IPS DF 4.7 (cell line): ENCODE results near the gene PPFIA4.
"Not testable (repeated sequence)": the region's sequence is repeated elsewhere in the genome, so short reads cannot be mapped to it uniquely, and the experiment has no call there.

Experiments used
- DNase-seq: peaks from one replicate; pipeline ENCODE4 v3.0.0-alpha.2; 2013; ENCODE audit warnings: low spot score; ENCODE audit errors: extremely low read depth

Gene PPFIA4

DNA sequence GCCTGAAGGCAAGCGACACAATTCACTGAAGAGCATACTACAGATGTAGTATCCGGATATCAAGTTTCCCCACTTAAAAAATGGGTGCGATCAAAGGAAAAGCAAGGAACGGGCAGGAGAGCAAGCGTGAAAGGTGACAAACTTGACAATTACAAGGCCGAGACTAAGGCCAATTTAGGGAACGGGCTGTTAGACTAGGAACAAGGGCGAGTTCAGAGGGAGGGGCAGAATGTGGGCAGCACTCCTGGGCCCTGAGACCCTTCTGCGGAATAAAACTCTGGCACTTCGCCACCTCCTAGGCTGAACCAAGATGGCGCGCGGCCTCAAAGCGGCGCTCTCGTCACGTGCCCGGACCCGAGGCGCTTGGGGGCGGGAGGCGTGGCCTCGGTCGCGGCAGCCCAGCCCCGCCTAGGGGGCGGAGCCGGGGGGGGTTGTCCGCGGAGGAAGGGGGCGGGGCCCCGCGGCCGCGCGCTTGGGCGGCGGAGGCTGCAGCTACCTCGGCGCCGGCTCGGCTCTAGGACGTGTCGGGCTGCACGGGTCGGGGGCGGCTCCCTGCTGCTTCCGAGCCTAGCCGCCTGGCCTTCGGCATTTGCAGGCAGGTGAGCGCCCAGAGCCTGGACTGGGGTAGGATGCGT lies at the start of gene PPFIA4:
TSS of gene PPFIA4 (plus strand) at position 461 of the 635 bp plus-strand sequence. CDS start 12,518 bp downstream, outside the sequence.
- no peak for DNase-seq

DNA sequence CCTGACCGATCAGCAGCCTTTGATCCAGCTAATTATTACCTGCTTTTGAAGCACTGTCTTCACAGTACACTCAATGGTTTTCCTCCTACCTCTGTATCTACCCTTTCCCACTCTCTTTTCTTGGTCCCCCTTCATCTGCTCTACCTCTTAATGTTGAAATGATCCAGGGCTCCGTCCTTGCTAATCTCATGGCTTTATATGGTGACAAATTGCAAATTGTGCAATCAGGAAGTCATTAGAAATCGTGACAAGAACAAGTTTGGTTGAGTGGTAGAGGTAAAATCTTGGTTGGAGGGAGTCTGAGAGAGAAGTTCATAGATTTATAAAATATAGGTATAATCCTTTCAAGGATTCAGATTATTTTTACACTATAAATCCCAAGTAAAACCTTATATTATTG lies 49.7 kb upstream of the PPFIA4 start:
- no peak for DNase-seq

DNA sequence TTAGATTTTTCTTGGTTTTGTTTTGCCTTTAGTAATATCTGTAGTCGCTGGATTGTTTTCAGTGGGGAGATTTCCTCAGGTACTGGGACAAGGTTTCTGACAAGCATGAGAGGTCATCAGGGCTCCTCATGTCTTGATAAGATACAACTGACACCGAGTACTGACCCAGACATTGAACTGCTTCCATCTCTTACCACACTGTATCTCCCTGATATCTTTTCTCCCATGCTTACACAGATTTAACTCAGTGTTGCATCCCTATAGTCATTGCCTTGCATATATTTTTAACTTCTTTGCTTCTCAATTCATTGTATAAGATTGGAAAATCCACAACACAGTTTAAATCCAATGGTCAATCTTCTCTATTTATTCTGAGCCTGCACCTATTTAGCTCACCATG lies 46.8 kb upstream of the PPFIA4 start:
- no peak for DNase-seq

DNA sequence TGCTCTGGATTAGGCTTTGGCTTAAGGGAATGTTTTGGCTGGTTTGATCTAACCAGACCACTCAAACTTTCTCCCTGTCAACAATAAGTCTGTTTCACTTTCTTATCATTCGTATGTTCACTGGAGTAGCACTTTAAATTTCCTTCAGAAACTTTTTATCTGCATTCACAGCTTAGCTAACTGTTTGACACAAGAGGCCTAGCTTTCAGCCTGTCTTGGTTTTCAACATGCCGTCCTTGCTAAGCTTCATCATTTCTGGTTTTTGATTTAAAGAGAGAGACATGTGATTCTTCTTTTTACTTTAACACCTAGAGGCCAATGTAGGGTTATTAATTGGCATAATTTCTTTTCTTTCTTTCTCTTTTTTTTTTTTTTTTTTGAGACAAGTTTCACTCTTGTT lies 44.4 kb upstream of the PPFIA4 start:
- no peak for DNase-seq

DNA sequence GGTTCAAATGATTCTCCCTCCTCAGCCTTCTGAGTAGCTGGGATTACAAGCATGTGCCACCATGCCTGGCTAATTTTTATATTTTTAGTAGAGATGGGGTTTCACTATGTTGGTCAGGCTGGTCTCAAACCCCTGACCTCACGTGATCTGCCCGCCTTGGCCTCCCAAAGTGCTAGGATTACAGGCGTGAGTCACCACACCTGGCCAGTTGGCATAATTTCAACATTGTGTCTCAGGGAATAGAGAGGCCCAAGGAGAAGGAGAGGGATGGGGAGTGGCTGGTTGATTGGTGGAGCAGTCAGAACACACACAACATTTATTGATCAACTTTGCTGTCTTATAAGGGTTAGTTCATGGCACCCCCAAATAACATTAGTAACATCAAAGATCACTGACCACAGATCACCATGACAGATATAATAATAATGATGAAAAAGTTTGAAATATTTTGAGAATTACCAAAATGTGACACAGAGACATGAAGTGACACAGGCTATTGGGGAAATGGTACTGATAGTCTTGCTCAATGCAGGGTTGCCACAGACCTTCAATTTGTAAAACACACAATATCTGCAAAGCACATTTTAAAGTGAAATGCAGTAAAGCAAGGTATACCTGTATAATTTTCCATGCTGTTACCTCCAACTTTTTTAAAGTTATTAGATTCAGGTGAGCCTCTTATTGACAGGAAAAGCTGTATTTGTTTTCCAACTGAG lies 43.4 kb upstream of the PPFIA4 start:
- DNase-seq, result no peak

DNA sequence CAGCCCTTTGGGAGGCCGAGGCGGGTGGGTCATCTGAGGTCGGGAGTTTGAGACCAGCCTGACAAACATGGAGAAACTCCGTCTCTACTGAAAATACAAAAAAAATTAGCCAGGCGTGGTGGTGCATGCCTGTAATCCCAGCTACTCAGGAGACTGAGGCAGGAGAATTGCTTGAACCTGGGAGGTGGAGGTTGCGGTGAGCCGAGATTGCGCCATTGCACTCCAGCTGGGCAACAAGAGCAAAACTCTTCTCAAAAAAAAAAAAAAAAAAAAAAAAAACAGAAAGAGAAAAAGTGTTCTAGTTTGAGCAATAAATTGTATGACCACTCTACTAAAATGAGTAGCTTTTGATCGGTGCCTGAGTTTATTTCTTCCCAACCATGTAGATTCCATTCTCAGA lies 40.2 kb upstream of the PPFIA4 start:
- DNase-seq, result not testable (repeated sequence)

DNA sequence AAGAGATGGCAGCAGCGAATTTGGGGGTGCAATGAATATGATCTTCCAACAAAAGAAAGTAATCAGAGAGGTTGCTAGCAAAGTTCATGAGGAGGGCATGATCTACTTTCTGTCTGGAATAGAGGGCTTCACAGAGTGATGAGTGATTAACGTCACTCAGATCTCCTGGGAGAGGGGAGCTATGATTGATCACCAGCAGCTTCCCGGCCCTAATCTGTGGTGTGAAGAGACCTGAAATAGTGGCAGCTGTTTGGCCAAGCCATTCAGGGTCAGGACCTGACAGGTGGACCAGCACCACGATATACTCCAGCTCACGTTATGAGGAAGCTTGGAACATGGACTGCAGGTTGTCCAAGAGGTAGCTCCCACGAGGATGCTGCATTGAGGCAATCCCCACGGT lies 39.0 kb upstream of the PPFIA4 start:
- no peak for DNase-seq

DNA sequence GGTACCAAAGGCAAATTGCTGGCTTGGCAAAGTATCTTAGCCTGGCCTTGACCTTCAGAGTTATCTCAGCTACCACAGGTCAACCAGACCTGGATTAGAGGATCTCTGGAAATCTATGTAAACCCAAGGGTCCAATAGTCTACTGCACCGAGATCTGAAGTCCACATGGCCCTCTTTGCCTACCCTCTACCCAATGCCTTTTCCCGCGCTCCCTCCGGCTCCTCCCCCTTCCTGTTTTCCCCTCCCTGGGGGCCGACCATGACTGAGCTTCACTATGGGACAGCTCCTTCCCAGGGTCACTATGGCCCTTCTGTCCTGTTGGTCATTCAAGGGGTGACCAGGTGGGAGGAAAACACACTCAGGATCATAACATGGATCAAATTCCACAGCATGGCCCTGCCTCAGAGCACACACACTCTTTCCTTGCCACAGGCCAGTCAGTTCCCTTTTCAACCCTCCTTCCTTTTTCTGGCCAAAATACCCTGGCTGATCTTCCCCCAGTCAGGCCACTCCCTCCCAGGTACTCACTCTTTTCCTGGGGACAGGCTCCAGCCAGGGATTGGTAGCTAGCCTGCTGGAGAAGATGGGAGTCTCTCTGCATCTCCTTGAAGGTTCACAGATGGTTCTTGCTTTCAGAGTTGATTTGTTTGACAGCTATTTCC lies 38.2 kb upstream of the PPFIA4 start:
- no peak for DNase-seq

DNA sequence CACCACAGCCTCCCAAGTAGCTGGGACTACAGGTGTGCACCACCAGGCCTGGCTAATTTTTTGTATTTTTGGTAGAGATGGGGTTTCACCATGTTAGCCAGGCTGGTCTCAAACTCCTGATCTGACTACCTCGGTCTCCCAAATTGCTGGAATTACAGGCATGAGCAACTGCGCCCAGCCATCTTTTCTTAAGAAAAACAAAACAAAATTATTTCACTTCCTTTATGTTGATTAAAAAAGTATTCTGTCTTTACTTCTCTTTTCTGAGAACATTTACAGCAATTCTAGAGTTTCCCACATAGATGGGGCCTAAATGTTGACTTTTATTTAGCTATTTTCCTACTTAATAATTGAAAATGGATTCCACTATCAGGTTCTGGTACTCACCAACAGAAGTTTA lies 36.4 kb upstream of the PPFIA4 start:
- DNase-seq, result no peak

DNA sequence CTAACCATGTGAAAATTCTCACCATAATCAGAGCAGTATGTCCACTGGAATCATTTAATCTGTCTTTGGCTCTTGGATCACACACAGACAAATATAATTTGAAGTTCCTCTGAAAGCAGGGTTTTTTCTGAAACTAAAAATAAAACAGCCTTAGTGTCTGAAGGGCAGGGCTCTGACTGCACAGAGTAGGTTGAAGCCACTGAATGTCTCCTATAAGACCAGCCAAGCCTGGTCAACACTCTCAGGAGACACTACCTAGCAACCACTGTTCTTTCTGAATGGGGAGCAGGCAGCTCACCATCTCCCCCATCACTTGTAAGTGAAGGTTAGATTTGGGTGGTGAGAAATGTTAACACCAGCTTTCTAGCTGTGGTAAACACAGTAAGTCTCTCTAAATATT lies 35.2 kb upstream of the PPFIA4 start:
- no peak for DNase-seq

DNA sequence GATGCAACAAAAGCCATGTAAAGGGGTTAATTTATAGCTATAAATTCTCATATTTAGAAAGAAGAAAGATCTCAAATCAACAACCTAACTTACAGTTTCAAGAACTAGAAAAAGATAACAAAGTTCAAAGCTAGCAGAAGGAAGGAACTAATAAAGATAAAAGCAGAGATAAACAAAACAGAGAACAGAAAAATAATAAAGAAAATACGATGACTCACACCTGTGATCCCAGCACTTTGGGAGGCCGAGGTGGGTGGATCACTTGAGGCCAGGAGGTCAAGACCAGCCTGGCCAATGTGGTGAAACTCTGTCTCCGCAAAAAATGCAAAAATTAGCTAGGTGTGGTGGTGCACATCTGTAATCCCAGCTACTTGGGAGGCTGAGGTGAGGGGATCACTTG lies 31.5 kb upstream of the PPFIA4 start:
- no peak for DNase-seq

DNA sequence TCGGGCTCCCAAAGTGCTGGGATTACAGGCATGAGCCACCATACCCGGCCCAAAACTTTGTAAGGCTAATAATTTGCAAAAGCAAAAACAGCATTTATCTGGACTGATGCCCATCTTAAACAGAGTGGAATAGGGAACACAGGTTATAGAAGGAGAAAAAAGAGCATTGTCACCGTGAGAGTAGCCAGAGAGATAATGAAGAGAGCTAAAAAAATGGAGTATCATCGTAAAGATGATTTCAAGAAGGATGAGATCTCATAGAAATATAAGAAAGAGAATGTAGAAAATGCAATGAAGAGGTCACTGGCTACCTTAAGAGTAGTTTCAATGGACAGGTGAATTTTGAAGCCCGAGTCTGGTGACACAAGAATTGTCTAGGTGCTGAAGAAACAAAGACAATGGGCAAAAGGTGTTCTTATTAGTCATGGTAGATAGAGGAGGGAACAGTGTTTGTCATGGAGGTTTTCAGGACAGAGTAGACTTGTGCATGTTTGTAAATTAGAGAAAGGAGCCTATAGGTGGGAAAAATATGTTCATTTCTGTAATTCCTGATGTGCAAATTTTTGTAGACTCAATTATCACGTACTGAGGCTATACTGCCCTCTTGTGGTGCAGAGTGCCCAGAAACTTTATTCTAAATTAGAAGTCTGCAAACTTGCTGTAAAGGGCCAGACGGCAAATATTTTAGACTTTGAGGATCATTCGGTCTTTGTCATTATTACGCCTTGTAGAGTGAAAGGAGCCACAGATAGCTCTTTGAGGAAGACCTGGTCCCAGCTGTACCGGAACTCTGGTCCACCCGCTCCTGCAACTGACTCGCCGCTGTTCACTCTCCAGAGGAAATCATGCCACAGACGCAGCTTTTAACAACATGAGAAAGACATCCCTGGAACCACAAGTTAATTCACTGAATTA lies 27.2 kb upstream of the PPFIA4 start:
- DNase-seq, result no peak

DNA sequence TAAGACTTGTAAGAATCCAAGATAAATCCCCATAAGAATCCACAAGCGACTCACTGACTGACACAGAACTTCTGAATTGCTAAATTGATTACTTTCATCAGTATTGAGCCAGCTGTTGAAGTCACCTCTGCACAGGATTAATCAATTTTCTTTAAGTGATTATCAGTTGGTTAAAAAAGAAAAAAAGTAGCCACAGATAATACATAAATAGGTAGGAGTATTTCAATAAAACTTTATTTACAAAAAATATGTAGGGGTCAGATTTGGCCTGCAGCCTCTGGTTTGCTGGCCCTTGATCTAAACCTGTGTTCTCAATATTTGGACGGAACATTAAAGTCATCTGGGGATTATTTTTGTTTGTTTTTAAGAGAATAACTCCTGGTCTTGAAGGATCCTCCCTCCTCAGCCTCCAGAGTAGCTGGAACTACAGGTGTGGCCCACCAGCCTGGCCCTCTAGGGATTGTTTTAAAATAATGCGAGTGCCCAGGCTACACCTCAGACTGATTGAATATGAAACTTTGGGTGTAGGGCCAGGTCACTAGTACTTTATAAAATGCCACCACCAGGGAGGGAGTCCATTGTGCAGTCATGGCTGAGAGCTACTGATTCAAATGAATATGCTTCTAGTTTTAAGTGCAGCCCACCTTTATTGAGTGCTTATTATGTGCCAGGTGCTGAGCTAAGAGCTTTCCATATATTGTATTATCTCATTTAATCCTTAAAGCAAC lies 25.9 kb upstream of the PPFIA4 start:
- no peak for DNase-seq

DNA sequence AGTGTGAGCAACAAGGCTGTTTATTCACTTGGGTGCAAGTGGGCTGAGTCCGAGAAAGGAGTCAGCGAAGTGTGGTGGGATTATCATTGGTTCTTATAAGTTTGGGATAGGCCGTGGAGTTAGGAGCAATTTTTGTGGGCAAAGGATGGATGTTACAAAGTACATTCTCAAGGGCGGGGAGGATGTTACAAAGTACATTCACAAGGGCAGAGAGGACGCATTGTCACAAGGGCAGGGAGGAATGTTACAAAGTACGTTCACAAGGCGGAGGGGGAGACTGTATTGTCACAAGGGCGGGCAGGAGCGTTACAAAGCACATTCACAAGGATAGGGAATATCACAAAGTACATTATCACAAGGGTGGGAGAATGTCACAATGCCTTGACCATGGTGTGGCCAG lies 24.3 kb upstream of the PPFIA4 start:
- DNase-seq, result no peak

DNA sequence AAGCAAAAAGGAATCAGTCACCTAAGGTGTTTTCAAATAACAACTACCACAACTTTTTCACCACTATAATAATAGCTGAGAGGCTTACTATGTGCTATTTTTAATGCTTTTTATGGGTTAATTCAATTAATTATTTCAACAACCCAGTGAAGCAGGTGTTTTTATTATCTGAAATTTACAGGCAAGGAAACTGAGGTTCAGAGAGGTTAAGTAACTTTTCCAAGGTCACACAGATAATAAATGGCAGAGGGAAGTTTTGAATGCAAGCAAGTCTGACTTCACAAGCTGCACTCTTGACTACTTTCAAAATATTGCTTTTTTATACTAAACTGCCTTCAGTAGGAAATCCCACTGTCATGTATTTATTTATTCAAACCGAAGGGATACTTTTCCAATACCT lies 23.3 kb upstream of the PPFIA4 start:
- no peak for DNase-seq

DNA sequence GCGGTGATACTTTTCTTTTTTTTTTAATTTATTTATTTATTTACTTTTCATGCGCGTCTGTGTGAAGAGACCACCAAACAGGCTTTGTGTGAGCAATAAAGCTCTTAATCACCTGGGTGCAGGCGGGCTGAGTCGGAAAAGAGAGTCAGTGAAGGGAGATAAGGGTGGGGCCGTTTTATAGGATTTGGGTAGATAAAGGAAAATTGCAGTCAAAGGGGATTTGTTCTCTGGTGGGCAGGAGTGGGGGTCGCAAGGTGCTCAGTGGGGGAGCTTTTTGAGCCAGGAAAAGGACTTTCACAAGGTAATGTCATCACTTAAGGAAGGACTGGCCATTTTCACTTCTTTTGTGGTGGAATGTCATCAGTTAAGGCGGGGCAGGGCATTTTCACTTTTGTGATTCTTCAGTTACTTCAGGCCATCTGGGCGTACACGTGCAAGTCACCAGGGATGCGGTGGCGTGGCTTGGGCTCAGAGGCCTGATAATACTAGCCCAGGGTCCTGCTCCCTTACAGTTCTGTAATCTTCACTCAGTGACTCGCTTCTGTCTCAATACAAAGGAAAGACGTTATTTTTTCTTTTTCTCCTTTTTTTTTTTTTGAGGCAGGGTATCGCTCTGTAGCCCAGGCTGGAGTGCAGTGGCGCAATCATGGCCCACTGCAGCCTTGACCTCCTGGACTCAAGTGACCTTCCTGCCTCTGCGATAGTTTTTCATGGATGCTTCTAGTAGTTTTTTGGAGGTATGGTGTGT lies 20.7 kb upstream of the PPFIA4 start:
- not testable (repeated sequence) for DNase-seq

DNA sequence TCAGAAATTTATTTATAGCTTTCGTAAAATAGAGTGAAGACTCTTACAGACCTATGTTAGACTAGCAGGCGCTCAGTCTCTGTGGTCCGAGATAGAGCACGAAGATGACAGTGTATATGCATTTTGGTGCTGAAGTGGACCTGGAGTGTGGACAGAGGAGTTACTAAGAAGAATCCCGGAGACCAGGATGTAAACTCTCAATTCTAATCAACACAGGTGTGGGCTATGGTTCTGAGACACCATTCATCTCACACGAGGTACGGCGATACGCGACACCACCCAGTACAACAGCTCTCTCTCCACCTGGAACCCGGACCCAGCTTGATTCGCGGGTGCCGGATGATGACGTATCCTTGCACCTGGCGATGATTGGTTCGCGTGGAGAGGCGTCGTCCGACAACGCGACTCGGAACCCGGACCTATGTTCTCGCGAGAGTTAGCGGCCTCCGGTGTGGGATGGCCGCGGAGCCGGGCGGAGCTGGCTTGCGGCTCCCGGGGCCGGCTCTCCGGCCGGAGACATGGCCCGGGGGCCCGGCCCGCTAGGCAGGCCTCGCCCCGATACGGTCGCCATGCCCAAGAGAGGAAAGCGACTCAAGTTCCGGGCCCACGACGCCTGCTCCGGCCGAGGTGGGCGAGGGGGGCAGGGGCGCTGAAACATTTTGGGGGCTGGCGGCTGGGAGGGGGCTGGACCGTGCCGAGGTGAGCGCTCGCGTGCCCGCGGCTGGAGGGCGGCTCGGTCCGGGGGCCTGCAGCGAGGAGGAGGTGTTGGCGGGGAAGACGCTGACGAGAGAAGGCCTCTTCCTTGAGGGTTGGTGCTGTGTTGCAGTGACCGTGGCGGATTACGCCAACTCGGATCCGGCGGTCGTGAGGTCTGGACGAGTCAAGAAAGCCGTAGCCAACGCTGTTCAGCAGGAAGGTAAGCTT lies 19.1 kb upstream of the PPFIA4 start, which contains the start of gene TMEM183A:
TSS of gene TMEM183A (plus strand) at position 427 of the 924 bp plus-strand sequence. CDS start at position 519, 92 bp downstream.
- DNase-seq, result peak; percentile 90

DNA sequence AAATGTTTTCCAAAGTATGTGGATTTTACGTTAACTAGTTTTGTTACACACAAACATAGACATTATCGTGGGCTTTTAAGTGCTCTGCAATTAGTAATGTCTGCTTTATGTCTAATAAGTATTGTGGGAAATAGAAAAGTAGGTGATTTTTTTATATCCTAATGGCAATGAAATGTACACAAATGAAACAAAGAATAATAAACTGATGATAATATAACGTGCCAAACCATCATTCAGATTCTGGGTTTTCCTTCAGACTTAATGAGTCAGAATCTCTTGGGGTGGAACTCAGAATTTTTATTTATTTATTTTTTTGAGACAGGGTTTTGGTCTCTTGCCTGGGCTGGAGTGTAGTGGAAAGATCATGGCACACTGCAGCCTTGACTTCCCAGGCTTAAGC lies 17.1 kb upstream of the PPFIA4 start:
- DNase-seq, result no peak

DNA sequence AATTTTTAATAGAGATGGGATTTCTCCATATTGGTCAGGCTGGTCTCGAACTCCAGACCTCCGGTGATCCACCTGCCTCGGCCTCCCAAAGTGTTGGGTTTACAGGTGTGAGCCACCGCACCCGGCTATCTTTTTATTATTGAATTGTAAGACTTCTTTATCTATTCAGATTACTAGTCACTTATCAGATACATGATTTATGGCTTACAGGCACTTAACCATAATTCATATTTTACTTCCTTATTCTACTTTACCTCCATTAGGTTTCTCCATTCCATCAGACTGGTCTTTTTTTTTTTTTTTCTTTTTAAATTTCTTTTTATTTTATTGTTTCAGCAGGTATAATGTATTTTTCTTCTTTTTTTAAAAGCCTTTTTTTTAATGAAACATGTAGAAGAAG lies 14.7 kb upstream of the PPFIA4 start:
- no peak for DNase-seq
